Measurements from ENCODE around the gene LRRC75A.

GRCh38 chr17:16462070-16462864 lies 29.7 kb downstream of the LRRC75A start:
- TF ChIP-seq TAF1 (IDR thresholded peaks at IDR 0.05; ENCODE audit: low read depth) (no peak), REST (IDR thresholded peaks at IDR 0.05; ENCODE audit: borderline replicate concordance) (no peak)
